Hypothalamus (tissue), 51 donors: ENCODE data around the gene FANCC.

Experiments
- DNase-seq, 51 donors: peaks; one replicate each; lab custom pipeline; 2025; lab: John Stamatoyannopoulos, UW

The FANCC gene

GRCh38 chr9:95092262-95093072, 225.0 kb downstream of the FANCC start:
- DNase-seq, result peak in 2 of 51 donors; percentile 37 to 50

- DNase-seq, result no peak
These were observed 225.8 kb downstream of the FANCC start for GRCh38 chr9:95091601-95092261.

GRCh38 chr9:95090871-95091577, 226.5 kb downstream of the FANCC start:
- DNase-seq, result peak in 2 of 51 donors; percentile 27 to 33

GRCh38 chr9:95090023-95090791, 227.3 kb downstream of the FANCC start:
- DNase-seq, result peak in 4 of 51 donors; percentile 38 to 62 (median 48)

- DNase-seq, result no peak
These were observed 228.1 kb downstream of the FANCC start for GRCh38 chr9:95089257-95090022.

GRCh38 chr9:95088421-95089161, 228.9 kb downstream of the FANCC start:
- no peak for DNase-seq

GRCh38 chr9:95087659-95088242, 229.8 kb downstream of the FANCC start:
- DNase-seq, result peak in 1 of 51 donors; percentile 17

- peak in 1 of 51 donors; percentile 53 for DNase-seq
These were observed 230.9 kb downstream of the FANCC start for GRCh38 chr9:95086564-95086955.

GRCh38 chr9:95085861-95086563, 231.5 kb downstream of the FANCC start:
- peak in 2 of 51 donors; percentile 41 to 53 for DNase-seq

GRCh38 chr9:95085036-95085770, 232.3 kb downstream of the FANCC start:
- DNase-seq, result no peak

- DNase-seq, result peak in 2 of 51 donors; percentile 30 to 35
These were observed 233.1 kb downstream of the FANCC start for GRCh38 chr9:95084254-95084934.

- no peak for DNase-seq
These were observed 234.3 kb downstream of the FANCC start for GRCh38 chr9:95083086-95083768.

- no peak for DNase-seq
These were observed 235.0 kb downstream of the FANCC start for GRCh38 chr9:95082401-95083084.

GRCh38 chr9:95081998-95082397, 235.5 kb downstream of the FANCC start:
- DNase-seq, result no peak

GRCh38 chr9:95080961-95081647, 236.4 kb downstream of the FANCC start:
- peak in 37 of 51 donors; percentile 28 to 88 (median 68) for DNase-seq
